Sigmoid colon (tissue), 4 donors: ENCODE measurements around the gene AKR1B1.

Experiments used
- CTCF ChIP-seq, 4 experiments: fragments of 450-650 bp in 3 of 4; fragments of 200-600 bp in 1 of 4; IDR thresholded peaks; one replicate each; pipeline ENCODE4 v1.5.1; 2016 to 2019; ENCODE audit warnings: antibody characterized with exemption in 4 of 4, mild to moderate bottlenecking in 3 of 4, moderate library complexity in 2 of 4
- EP300 ChIP-seq, 4 donors: sonication (generic); formaldehyde crosslinking; IDR thresholded peaks; one replicate each; pipeline ENCODE4 v1.6.1; 2017; ENCODE audit warnings: antibody characterized with exemption in 4 of 4
- POLR2A ChIP-seq, 2 donors: fragments of 450-650 bp; IDR thresholded peaks; one replicate each; pipeline ENCODE4 v1.6.1; 2016; ENCODE audit warnings: antibody characterized with exemption in 2 of 2, mild to moderate bottlenecking in 2 of 2, moderate library complexity in 2 of 2
- POLR2AphosphoS5 ChIP-seq, 4 donors: sonication (generic); formaldehyde crosslinking; IDR thresholded peaks; one replicate each; pipeline ENCODE4 v1.6.1; 2017; ENCODE audit warnings: antibody characterized with exemption in 4 of 4

GRCh38 chr7:134428942-134429341, 30.0 kb downstream of the AKR1B1 start:
- TF ChIP-seq CTCF (IDR thresholded peaks at IDR 0.05) = no peak
- no peak for TF ChIP-seq POLR2A (IDR thresholded peaks at IDR 0.05)
- TF ChIP-seq EP300 (IDR thresholded peaks at IDR 0.05) = no peak
- TF ChIP-seq POLR2AphosphoS5 (IDR thresholded peaks at IDR 0.05) = no peak
